Neural cell (in vitro differentiated cells): ENCODE results near the gene NSMCE1. TPM values are rescaled to one million over a fixed set of nuclear protein-coding genes. Genes with fewer than 3 reads are reported as not detected.

Experiments
- H2AFZ ChIP-seq: fragments of 200-600, 300-800 bp; sonication (generic), shearing (Covaris generic); 2 replicates; pipeline ENCODE4 v1.6.0; 2014; ENCODE audit warnings: low read depth, mild to moderate bottlenecking, antibody characterized with exemption, low read length, moderate library complexity
- H3F3A ChIP-seq: fragments of 200-600 bp; shearing (Covaris generic); 2 replicates; pipeline ENCODE4 v1.6.1; 2016; ENCODE audit warnings: mild to moderate bottlenecking, moderate library complexity, mixed read lengths, antibody characterized with exemption, low read length; ENCODE audit not compliant: insufficient read depth, poor library complexity, severe bottlenecking
- H3K27ac ChIP-seq: fragments of 200-600, 300-800 bp; sonication (generic), shearing (Covaris generic); 2 replicates; pipeline ENCODE4 v1.5.1; 2014; ENCODE audit warnings: mild to moderate bottlenecking, low read length, moderate library complexity
- H3K27me3 ChIP-seq: fragments of 300-800, 200-600 bp; sonication (generic), shearing (Covaris generic); 2 replicates; pipeline ENCODE4 v1.6.0; 2014; ENCODE audit warnings: mild to moderate bottlenecking, low read depth, low read length, moderate library complexity; ENCODE audit not compliant: insufficient read depth
- H3K36me3 ChIP-seq: fragments of 300-800, 200-600 bp; sonication (generic), shearing (Covaris generic); 2 replicates; pipeline ENCODE4 v1.5.1; 2014; ENCODE audit warnings: mild to moderate bottlenecking, antibody characterized with exemption, low read length, moderate library complexity; ENCODE audit not compliant: insufficient read depth
- H3K4me2 ChIP-seq: fragments of 300-800, 200-600 bp; sonication (generic), shearing (Covaris generic); 2 replicates; pipeline ENCODE4 v1.6.0; 2014; ENCODE audit warnings: mild to moderate bottlenecking, low read length
- H3K4me3 ChIP-seq: fragments of 300-800, 200-600 bp; sonication (generic), shearing (Covaris generic); 2 replicates; pipeline ENCODE4 v1.5.1; 2014; ENCODE audit warnings: mild to moderate bottlenecking, low read length, moderate library complexity
- H3K79me2 ChIP-seq: fragments of 200-600 bp; shearing (Covaris generic); replicated peaks from 2 replicates; pipeline ENCODE4 v1.6.0; 2014; ENCODE audit warnings: mild to moderate bottlenecking, low read length, moderate library complexity; ENCODE audit not compliant: insufficient read depth
- H3K9ac ChIP-seq: fragments of 300-800, 200-600 bp; sonication (generic), shearing (Covaris generic); 2 replicates; pipeline ENCODE4 v1.6.1; 2016; ENCODE audit warnings: mild to moderate bottlenecking, low read length, mixed read lengths
- H3K9me2 ChIP-seq: fragments of 200-600 bp; shearing (Covaris generic); 2 replicates; pipeline ENCODE4 v1.6.1; 2016; ENCODE audit warnings: mild to moderate bottlenecking, low read length, mixed read lengths; ENCODE audit not compliant: insufficient read depth
- H3K9me3 ChIP-seq: fragments of 200-600, 300-800 bp; sonication (generic), shearing (Covaris generic); 2 replicates; pipeline ENCODE4 v1.6.1; 2016; ENCODE audit warnings: mild to moderate bottlenecking, mixed run types, low read length, moderate library complexity, mixed read lengths
- H4K20me1 ChIP-seq: fragments of 200-600 bp; shearing (Covaris generic); 2 replicates; pipeline ENCODE4 v1.6.1; 2016; ENCODE audit warnings: mild to moderate bottlenecking, mixed run types; ENCODE audit not compliant: insufficient read depth
- EP300 ChIP-seq: fragments of 450-650 bp; conservative IDR thresholded peaks from 2 replicates; pipeline ENCODE4 v1.6.1; 2014; ENCODE audit warnings: antibody characterized with exemption, mild to moderate bottlenecking, moderate library complexity; ENCODE audit not compliant: poor library complexity, severe bottlenecking
- EZH2 ChIP-seq: fragments of 200-600, 300-800 bp; shearing (Covaris generic), sonication (generic); IDR thresholded peaks from 2 replicates; pipeline ENCODE4 v1.6.1; 2014; ENCODE audit warnings: antibody characterized with exemption, low read length, borderline replicate concordance, mild to moderate bottlenecking; ENCODE audit not compliant: insufficient read depth, poor library complexity, severe bottlenecking
- MXI1 ChIP-seq: fragments of 450-650 bp; conservative IDR thresholded peaks from 2 replicates; pipeline ENCODE4 v1.6.1; 2014; ENCODE audit warnings: antibody characterized with exemption, mild to moderate bottlenecking; ENCODE audit not compliant: poor library complexity, severe bottlenecking
- POLR2AphosphoS5 ChIP-seq: IDR thresholded peaks from 2 replicates; pipeline ENCODE4 v1.6.1; 2012
- RAD21 ChIP-seq: fragments of 450-650 bp; conservative IDR thresholded peaks from 2 replicates; pipeline ENCODE4 v1.6.1; 2014; ENCODE audit warnings: antibody characterized with exemption, mild to moderate bottlenecking, moderate library complexity
- SMC3 ChIP-seq: fragments of 450-650 bp; conservative IDR thresholded peaks from 2 replicates; pipeline ENCODE4 v1.6.1; 2014; ENCODE audit warnings: antibody characterized with exemption, mild to moderate bottlenecking, moderate library complexity; ENCODE audit not compliant: poor library complexity
- TAF1 ChIP-seq: IDR thresholded peaks from 2 replicates; pipeline ENCODE4 v1.6.1; 2012; ENCODE audit warnings: low read depth
- polyA plus RNA-seq: library from polyadenylated mRNA; depleted of rRNA; stranded (reverse); fragments of >200 nt; gene quantifications from 2 replicates; pipeline ENCODE4 v1.2.3, GENCODE V29; 2014
- TF ChIP-seq, protein P1 (sequence below): IDR thresholded peaks from 2 replicates; pipeline ENCODE4 v1.6.1; 2012; ENCODE audit warnings: borderline replicate concordance
- TF ChIP-seq, protein P2 (sequence below): fragments of 450-650 bp; IDR thresholded peaks from 2 replicates; pipeline ENCODE4 v1.5.1; 2014; ENCODE audit warnings: antibody characterized with exemption, mild to moderate bottlenecking, moderate library complexity; ENCODE audit not compliant: poor library complexity, severe bottlenecking

The NSMCE1 gene
- polyA plus RNA-seq, 1 donor from 2014 or later, result 11.5 TPM

DNA sequence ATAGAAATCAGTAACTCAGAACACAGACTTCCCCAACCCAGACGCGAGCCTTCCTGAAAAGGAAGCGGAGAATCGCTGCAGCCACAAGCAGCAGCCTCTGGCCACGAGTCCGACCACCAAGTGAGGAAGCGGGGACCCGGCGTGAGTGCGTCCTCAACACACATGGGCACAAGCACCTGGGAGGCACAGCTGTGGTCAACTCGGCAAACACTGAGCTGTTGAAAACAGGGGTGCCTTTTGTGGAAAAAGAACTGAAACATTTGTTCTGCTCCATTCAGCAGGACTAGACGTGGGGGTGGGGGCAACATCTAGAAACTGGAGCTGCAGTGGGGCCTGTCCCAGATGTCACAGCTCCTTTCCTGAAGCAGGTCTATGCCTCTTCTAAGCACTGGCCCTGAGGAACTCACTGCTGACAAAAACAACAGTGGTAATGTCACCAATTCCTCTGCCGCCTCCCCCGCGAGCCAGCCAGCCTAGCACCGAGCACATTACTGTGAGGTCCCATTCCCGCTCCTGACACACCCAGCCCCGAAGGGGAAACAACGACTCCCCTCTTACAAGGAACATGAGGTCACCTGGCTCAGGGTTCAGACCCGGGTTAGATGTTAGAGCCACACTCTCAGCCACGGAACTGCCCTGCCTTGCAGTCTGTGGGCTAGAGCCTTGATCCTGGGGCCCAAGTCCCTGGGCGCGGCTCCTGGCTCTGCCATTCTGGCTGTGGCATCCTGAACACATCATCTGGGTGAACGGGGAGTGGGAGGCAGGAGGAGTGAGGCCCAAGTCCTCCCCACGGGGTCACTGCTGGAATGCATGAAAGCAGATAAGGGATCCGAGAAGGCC is 36.3 kb downstream of the NSMCE1 start:
- H3K9me3 ChIP-seq, result no peaks in the 10 kb centered on the region
- H3F3A ChIP-seq, result no peaks in the 10 kb centered on the region
- no peaks in the 10 kb centered on the region for H3K36me3 ChIP-seq
- TF ChIP-seq TAF1 (no peak), SMC3 (no peak), EZH2 (no peak)
- TF ChIP-seq, protein P1, sequence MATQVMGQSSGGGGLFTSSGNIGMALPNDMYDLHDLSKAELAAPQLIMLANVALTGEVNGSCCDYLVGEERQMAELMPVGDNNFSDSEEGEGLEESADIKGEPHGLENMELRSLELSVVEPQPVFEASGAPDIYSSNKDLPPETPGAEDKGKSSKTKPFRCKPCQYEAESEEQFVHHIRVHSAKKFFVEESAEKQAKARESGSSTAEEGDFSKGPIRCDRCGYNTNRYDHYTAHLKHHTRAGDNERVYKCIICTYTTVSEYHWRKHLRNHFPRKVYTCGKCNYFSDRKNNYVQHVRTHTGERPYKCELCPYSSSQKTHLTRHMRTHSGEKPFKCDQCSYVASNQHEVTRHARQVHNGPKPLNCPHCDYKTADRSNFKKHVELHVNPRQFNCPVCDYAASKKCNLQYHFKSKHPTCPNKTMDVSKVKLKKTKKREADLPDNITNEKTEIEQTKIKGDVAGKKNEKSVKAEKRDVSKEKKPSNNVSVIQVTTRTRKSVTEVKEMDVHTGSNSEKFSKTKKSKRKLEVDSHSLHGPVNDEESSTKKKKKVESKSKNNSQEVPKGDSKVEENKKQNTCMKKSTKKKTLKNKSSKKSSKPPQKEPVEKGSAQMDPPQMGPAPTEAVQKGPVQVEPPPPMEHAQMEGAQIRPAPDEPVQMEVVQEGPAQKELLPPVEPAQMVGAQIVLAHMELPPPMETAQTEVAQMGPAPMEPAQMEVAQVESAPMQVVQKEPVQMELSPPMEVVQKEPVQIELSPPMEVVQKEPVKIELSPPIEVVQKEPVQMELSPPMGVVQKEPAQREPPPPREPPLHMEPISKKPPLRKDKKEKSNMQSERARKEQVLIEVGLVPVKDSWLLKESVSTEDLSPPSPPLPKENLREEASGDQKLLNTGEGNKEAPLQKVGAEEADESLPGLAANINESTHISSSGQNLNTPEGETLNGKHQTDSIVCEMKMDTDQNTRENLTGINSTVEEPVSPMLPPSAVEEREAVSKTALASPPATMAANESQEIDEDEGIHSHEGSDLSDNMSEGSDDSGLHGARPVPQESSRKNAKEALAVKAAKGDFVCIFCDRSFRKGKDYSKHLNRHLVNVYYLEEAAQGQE, result no peak
- no peak overlapping the region for H3K4me3 ChIP-seq
- H3K27ac ChIP-seq, result no peak overlapping the region
- no peak overlapping the region for H2AFZ ChIP-seq
- no peak overlapping the region for H3K4me2 ChIP-seq
- no peaks in the 10 kb centered on the region for H3K79me2 ChIP-seq
- H3K9ac ChIP-seq, result no peak overlapping the region
- no peaks in the 10 kb centered on the region for H3K9me2 ChIP-seq
- H3K27me3 ChIP-seq, result no peaks in the 10 kb centered on the region
- no peaks in the 10 kb centered on the region for H4K20me1 ChIP-seq

GRCh38 chr16:27231692-27232060 is 36.9 kb downstream of the NSMCE1 start:
- Histone ChIP-seq H3K36me3 (no peaks in the 10 kb centered on the region), H3K27me3 (no peaks in the 10 kb centered on the region), H3K9ac (no peak overlapping the region), H3K4me3 (no peak overlapping the region), H4K20me1 (no peaks in the 10 kb centered on the region), H3K79me2 (no peaks in the 10 kb centered on the region), H2AFZ (no peak overlapping the region), H3F3A (no peaks in the 10 kb centered on the region), H3K27ac (no peak overlapping the region), H3K9me2 (no peaks in the 10 kb centered on the region), H3K9me3 (no peaks in the 10 kb centered on the region), H3K4me2 (no peak overlapping the region)
- no peak for TF ChIP-seq EP300
- TF ChIP-seq, protein P1, result no peak
- no peak for TF ChIP-seq SMC3
- TF ChIP-seq, protein P2, sequence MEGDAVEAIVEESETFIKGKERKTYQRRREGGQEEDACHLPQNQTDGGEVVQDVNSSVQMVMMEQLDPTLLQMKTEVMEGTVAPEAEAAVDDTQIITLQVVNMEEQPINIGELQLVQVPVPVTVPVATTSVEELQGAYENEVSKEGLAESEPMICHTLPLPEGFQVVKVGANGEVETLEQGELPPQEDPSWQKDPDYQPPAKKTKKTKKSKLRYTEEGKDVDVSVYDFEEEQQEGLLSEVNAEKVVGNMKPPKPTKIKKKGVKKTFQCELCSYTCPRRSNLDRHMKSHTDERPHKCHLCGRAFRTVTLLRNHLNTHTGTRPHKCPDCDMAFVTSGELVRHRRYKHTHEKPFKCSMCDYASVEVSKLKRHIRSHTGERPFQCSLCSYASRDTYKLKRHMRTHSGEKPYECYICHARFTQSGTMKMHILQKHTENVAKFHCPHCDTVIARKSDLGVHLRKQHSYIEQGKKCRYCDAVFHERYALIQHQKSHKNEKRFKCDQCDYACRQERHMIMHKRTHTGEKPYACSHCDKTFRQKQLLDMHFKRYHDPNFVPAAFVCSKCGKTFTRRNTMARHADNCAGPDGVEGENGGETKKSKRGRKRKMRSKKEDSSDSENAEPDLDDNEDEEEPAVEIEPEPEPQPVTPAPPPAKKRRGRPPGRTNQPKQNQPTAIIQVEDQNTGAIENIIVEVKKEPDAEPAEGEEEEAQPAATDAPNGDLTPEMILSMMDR, result no peak
- no peak for TF ChIP-seq RAD21
- no peak for TF ChIP-seq POLR2AphosphoS5
- no peak for TF ChIP-seq EZH2
- TF ChIP-seq TAF1, result no peak
- no peak for TF ChIP-seq MXI1
